K562 (cell line): Measurements from ENCODE around the gene BEST4. TPM values are rescaled to one million over a fixed set of nuclear protein-coding genes. Genes with fewer than 3 reads are reported as not detected.

Source experiments
- CGGBP1 ChIP-seq: fragments of 250-450 bp; sonication (Bioruptor Pico); IDR thresholded peaks from 2 replicates; pipeline ENCODE4 v1.9.0; 2021; ENCODE audit warnings: mild to moderate bottlenecking
- EP400 ChIP-seq: fragments of 450-650 bp; IDR thresholded peaks from 2 replicates; pipeline ENCODE4 v1.6.1; 2017; ENCODE audit warnings: antibody characterized with exemption, mild to moderate bottlenecking, moderate library complexity
- FOXK1 ChIP-seq: sonication (generic); formaldehyde crosslinking; IDR thresholded peaks from 2 replicates; pipeline ENCODE4 v1.8.0; 2022; ENCODE audit warnings: missing genetic modification reagents, mild to moderate bottlenecking, borderline replicate concordance
- NR2C1 ChIP-seq, 2 experiments: fragments of 450-650 bp; IDR thresholded peaks; 2 replicates each; pipeline ENCODE4 v1.6.1; 2017; ENCODE audit warnings: mild to moderate bottlenecking in 2 of 2, antibody characterized with exemption in 1 of 2, inconsistent platforms in 1 of 2, missing compliant biosample characterization in 1 of 2, missing genetic modification characterization in 1 of 2
- TAF9B ChIP-seq: fragments of 450-650 bp; IDR thresholded peaks from 2 replicates; pipeline ENCODE4 v1.6.1; 2018; ENCODE audit warnings: mild to moderate bottlenecking; ENCODE audit not compliant: partially characterized antibody
- polyA plus RNA-seq, 8 experiments: library from polyadenylated mRNA; depleted of rRNA in 4 of 8; stranded (reverse) in 5 of 8; unstranded in 3 of 8; fragments of >200 nt; fragmentation: Nextera tagmentation in 2 of 8; fragmentation: Illumina TruSeq in 1 of 8; extraction: Ambion mirVana in 2 of 8; extraction: Trizol in 1 of 8; gene quantifications; 2 replicates each; pipeline versions ENCODE4 v1.2.1 to v1.2.3, GENCODE V29; 2011 to 2014; ENCODE audit warnings: inconsistent platforms in 1 of 8, missing spikeins in 1 of 8
- total RNA-seq, 7 experiments: library from RNA; depleted of rRNA in 6 of 7; stranded (reverse); fragments of >200 nt in 6 of 7; fragmentation: Illumina TruSeq in 2 of 7; extraction: Trizol in 2 of 7; gene quantifications; 2 replicates each; pipeline versions ENCODE4 v1.2.1 to v1.2.3, GENCODE V29; 2011 to 2021; ENCODE audit warnings: low replicate concordance in 1 of 7
- TF ChIP-seq, protein P1 (sequence below), 2 experiments: fragments of 450-650 bp; formaldehyde crosslinking in 1 of 2; IDR thresholded peaks; 2 replicates each; pipeline versions ENCODE4 v1.4.0 to v1.6.1; 2014 to 2020; ENCODE audit warnings: mild to moderate bottlenecking in 2 of 2, borderline replicate concordance in 1 of 2, low read depth in 1 of 2
- TF ChIP-seq, protein P2 (sequence below): fragments of 250-450 bp; sonication (Bioruptor Pico); IDR thresholded peaks from 2 replicates; pipeline ENCODE4 v1.4.0; 2020; ENCODE audit warnings: borderline replicate concordance
- TF ChIP-seq, protein P3 (sequence below): fragments of 250-450 bp; sonication (Bioruptor Pico); IDR thresholded peaks from 2 replicates; pipeline ENCODE4 v1.4.0; 2020

BEST4 gene
- total and polyA plus RNA-seq, 9 of the 15 experiments (the other 6 are each of a cell fraction or from before 2014, with no cell fraction given) = 0.07 to 0.11 TPM; not detected in 7

DNA sequence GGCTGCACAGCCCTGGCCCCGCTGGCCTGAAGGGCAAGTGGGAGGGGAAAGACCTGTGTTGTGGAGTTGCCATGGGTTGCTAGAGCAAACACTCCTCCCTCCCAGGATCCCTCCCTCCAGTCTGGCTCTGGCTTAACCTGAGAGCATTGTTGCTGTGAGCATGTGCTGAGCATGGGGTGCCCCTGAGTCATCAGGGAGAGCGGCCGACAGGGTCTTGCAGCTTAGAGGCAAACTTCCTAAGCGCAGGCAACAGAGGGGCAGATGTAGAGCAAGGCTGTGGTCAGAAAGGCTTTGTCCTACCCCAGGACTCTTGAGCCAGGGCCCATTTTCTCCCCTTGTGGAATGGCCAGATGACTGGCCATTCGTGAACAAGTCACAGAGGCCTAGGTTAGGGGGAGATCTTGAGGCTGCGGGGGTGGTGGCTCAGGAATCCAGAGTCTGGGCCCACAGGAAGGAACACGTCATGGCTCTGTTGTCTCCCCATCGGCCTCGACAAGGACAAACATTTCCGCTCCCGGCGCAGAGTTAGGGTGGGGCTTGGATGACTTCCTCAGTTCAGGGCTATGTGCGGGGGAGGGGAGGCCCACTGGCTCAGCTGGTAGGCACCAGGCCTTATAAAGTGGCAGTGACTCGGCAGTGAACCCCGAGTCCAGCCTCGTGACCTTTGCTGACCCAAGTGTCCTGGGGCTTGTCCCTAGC is 19.5 kb upstream of the BEST4 start (continued):
- TF ChIP-seq, protein P1, sequence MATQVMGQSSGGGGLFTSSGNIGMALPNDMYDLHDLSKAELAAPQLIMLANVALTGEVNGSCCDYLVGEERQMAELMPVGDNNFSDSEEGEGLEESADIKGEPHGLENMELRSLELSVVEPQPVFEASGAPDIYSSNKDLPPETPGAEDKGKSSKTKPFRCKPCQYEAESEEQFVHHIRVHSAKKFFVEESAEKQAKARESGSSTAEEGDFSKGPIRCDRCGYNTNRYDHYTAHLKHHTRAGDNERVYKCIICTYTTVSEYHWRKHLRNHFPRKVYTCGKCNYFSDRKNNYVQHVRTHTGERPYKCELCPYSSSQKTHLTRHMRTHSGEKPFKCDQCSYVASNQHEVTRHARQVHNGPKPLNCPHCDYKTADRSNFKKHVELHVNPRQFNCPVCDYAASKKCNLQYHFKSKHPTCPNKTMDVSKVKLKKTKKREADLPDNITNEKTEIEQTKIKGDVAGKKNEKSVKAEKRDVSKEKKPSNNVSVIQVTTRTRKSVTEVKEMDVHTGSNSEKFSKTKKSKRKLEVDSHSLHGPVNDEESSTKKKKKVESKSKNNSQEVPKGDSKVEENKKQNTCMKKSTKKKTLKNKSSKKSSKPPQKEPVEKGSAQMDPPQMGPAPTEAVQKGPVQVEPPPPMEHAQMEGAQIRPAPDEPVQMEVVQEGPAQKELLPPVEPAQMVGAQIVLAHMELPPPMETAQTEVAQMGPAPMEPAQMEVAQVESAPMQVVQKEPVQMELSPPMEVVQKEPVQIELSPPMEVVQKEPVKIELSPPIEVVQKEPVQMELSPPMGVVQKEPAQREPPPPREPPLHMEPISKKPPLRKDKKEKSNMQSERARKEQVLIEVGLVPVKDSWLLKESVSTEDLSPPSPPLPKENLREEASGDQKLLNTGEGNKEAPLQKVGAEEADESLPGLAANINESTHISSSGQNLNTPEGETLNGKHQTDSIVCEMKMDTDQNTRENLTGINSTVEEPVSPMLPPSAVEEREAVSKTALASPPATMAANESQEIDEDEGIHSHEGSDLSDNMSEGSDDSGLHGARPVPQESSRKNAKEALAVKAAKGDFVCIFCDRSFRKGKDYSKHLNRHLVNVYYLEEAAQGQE (IDR thresholded peaks at IDR 0.05; ENCODE audit: borderline replicate concordance) = no peak; the same call in 1 of the 2 replicates
- TF ChIP-seq, protein P1 (CRISPR knock-in tag; IDR thresholded peaks at IDR 0.05; ENCODE audit: low read depth) = no peak
- TF ChIP-seq, protein P2, sequence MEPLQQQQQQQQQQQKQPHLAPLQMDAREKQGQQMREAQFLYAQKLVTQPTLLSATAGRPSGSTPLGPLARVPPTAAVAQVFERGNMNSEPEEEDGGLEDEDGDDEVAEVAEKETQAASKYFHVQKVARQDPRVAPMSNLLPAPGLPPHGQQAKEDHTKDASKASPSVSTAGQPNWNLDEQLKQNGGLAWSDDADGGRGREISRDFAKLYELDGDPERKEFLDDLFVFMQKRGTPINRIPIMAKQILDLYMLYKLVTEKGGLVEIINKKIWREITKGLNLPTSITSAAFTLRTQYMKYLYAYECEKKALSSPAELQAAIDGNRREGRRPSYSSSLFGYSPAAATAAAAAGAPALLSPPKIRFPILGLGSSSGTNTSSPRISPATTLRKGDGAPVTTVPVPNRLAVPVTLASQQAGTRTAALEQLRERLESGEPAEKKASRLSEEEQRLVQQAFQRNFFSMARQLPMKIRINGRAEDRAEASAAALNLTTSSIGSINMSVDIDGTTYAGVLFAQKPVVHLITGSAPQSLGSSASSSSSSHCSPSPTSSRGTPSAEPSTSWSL (CRISPR knock-in tag) = peak; percentile 22; the same call in 1 of the 2 replicates
- no peak for TF ChIP-seq NR2C1 (IDR thresholded peaks at IDR 0.05)
- TF ChIP-seq NR2C1 (tag; IDR thresholded peaks at IDR 0.05) = peak; percentile 54
- peak; percentile 93 for TF ChIP-seq FOXK1
- TF ChIP-seq, protein P3, sequence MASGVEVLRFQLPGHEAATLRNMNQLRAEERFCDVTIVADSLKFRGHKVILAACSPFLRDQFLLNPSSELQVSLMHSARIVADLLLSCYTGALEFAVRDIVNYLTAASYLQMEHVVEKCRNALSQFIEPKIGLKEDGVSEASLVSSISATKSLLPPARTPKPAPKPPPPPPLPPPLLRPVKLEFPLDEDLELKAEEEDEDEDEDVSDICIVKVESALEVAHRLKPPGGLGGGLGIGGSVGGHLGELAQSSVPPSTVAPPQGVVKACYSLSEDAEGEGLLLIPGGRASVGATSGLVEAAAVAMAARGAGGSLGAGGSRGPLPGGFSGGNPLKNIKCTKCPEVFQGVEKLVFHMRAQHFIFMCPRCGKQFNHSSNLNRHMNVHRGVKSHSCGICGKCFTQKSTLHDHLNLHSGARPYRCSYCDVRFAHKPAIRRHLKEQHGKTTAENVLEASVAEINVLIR (CRISPR knock-in tag) = peak; percentile 52; the same call in 1 of the 2 replicates
- peak; percentile 93 for TF ChIP-seq TAF9B
- no peak for TF ChIP-seq CGGBP1 (CRISPR knock-in tag)
- TF ChIP-seq EP400 = peak; percentile 98
